ENCODE data around the gene CRY1. TPM values are rescaled to one million over a fixed set of nuclear protein-coding genes. Genes with fewer than 3 reads are reported as not detected.

The CRY1 gene
- total RNA-seq (2014; rRNA removed; shearing (Covaris generic)), result 14.3 and 18.9 TPM in 2 replicates

DNA sequence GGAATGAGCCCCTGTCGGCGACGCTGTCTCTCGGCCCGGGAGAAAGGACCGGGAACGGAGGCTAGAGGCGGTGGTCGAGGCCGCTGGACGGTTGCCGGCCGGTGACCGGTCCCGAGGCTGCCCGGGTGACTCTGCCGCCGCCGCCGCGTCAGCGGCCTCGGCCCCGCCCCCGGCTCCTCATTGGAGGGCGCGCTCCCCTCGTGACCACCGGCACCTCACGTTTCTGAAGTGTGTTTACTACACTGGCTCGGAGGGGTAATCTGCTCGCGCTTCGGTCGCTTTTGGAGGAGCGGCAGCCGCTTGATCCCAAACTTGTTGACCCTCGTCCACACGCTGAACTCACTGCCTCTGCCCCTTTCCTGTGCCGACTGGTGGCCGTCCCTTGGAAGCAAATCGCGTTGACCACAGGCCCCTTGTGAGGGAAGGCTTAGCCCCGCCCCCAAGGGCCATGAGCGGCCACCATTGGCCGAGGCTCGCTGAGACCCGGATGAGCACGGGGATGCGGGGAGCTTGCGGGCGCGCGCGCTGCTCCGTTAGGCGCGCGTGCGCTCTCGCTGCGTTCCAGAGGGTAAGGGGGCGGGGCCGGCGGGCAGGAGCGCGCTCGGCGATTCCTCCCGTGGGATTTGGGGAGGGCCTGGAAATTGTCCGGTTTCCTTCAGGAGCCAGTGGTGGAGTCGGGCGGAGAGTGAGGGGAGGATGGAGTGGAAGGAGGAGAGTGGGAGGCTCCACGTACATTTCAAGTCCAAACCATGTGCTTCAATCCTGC is at the start of gene CRY1:
TSS of gene CRY1 (minus strand) at position 133 of the 766 bp plus-strand sequence. CDS start 588 bp downstream, outside the sequence.

DNA sequence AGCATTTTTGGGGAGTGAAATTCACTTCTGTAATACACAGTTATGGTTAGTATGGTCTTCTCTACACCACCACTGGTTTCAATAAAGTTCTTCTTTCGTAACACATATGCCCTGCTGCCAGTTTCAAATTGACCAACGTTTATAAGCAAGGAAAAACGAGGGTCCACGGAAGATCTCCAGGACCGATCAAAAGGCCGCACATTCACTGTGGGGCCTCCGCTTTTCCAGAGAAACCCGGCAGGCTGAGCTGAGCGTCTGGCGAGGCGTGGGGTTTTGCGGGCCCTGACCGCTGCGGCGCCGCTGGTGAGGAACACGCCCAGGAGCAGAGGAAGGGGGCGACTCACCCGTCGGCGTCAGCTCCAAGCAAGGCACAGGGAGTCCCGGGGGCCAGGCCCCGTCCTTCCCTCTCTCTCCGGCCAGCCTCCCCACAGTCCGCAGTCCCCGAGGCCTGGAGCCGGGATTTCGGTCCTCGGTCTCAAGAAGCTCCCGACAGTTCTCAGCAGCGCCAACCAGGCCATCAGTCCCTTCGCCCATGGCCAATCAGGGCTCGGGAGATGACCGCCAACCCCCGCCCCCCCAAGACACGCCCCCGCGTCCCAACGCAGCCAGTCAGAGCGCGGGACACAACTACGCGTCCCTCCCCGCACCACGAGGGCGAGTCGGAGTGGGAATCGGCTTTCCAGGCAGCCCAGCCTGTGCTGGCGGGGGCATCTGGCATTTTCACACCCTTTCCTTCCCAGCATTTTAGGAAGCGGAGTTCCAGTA is 106.5 kb downstream of the CRY1 start, which contains the start of gene MTERF2:
TSS of gene MTERF2 (minus strand) at position 522 of the 765 bp plus-strand sequence. CDS start 8,432 bp downstream, outside the sequence.

DNA sequence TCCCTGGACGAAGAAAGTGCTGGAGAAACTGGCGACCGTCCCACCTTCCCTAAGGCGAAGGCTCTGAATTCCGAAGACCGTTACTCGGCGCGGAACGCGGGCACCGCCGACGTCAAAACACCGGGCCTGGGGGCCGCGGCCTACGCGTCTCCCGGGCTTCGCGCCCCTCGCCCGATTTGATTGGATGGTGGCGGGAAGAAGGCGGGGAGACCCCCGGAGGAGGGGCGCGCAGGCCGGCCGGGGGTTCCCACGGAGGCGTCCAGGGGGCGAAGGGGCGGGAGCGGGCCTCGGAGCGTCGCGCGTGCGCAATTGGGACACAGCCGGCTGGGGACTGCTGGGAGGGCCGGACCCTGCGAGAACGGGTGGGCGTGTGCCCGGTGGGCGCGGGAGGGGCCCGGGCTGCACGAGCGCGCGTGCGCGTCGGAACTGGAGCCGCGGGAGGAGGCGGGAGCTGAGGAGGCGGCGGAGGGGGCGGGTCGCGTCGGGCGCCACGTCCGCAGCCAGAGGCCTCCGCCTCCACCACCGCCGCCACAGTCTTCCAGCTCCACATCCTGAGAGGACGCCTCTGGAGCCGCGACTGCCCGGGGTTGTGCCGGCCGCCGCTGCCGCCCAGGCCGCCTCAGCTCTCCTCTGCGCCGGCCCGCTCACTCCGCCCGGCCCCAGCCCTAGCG is 137.8 kb downstream of the CRY1 start, which contains the start of gene TMEM263:
TSS of gene TMEM263 (plus strand) at position 531 of the 671 bp plus-strand sequence. CDS start 11,210 bp downstream, outside the sequence.

Other genes with a start within 250 kb of the CRY1 start
- gene TMEM263, start 137.6 kb downstream of the CRY1 start, total RNA-seq (2014; rRNA removed; shearing (Covaris generic)), result 36.5 and 36.6 TPM in 2 replicates
- gene MTERF2, start 106.4 kb downstream of the CRY1 start, total RNA-seq (2014; rRNA removed; shearing (Covaris generic)), result 9.0 and 15.5 TPM in 2 replicates